Smooth muscle cell (in vitro differentiated cells): ENCODE data around the gene SQSTM1. TPM values are rescaled to one million over a fixed set of nuclear protein-coding genes. Genes with fewer than 3 reads are reported as not detected.

Source experiments
- DNase-seq: peaks from one replicate; lab custom pipeline; 2025; ENCODE audit not compliant: unreplicated experiment; lab: John Stamatoyannopoulos, UW
- H2AFZ ChIP-seq: fragments of 200-600 bp; sonication (generic); 2 replicates; pipeline ENCODE4 v1.6.0; 2016; ENCODE audit warnings: antibody characterized with exemption, low read depth, mild to moderate bottlenecking
- H3F3A ChIP-seq: fragments of 200-600 bp; sonication (generic); 2 replicates; pipeline ENCODE4 v1.6.0; 2017; ENCODE audit warnings: antibody characterized with exemption, low read depth
- H3K27ac ChIP-seq: fragments of 200-600 bp; sonication (generic); 2 replicates; pipeline ENCODE4 v1.5.1; 2016; ENCODE audit warnings: low read depth, mild to moderate bottlenecking
- H3K27me3 ChIP-seq: fragments of 200-600 bp; sonication (generic); 2 replicates; pipeline ENCODE4 v1.6.1; 2016; ENCODE audit warnings: low read depth, mild to moderate bottlenecking
- H3K36me3 ChIP-seq: fragments of 200-600 bp; sonication (generic); 2 replicates; pipeline ENCODE4 v1.5.1; 2016; ENCODE audit warnings: low read depth
- H3K4me1 ChIP-seq: fragments of 200-600 bp; sonication (generic); 2 replicates; pipeline ENCODE4 v1.5.1; 2016; ENCODE audit warnings: low read depth
- H3K4me2 ChIP-seq: fragments of 200-600 bp; sonication (generic); 2 replicates; pipeline ENCODE4 v1.6.0; 2016; ENCODE audit warnings: mild to moderate bottlenecking
- H3K4me3 ChIP-seq: fragments of 200-600 bp; sonication (generic); 2 replicates; pipeline ENCODE4 v1.5.1; 2016; ENCODE audit warnings: mild to moderate bottlenecking
- H3K79me2 ChIP-seq: fragments of 200-600 bp; sonication (generic); 2 replicates; pipeline ENCODE4 v1.6.0; 2016; ENCODE audit warnings: low read depth, mild to moderate bottlenecking
- H3K9ac ChIP-seq: fragments of 200-600 bp; sonication (generic); 2 replicates; pipeline ENCODE4 v1.6.0; 2016; ENCODE audit warnings: low read depth
- H3K9me3 ChIP-seq: fragments of 200-600 bp; sonication (generic); replicated peaks from 2 replicates; pipeline ENCODE4 v1.5.1; 2016; ENCODE audit warnings: low read depth
- H4K20me1 ChIP-seq: fragments of 200-600 bp; sonication (generic); 2 replicates; pipeline ENCODE4 v1.6.0; 2016; ENCODE audit warnings: low read depth
- CTCF ChIP-seq: fragments of 200-600 bp; sonication (generic); IDR thresholded peaks from 2 replicates; pipeline ENCODE4 v1.5.1; 2017; ENCODE audit warnings: borderline replicate concordance, mild to moderate bottlenecking, antibody characterized with exemption; ENCODE audit not compliant: insufficient read depth, poor library complexity, severe bottlenecking
- WGBS: methylation state at CpG from one replicate; pipeline ENCODE4 v1.1.7; 2016; ENCODE audit warnings: low lambda C conversion rate; 5-methylcytosine and 5-hydroxymethylcytosine counted together
- polyA plus RNA-seq: library from polyadenylated mRNA; unstranded; fragments of >200 nt; fragmentation: Nextera tagmentation; extraction: Ambion mirVana; gene quantifications from 2 replicates; pipeline ENCODE4 v1.2.1, GENCODE V29; 2016
- total RNA-seq: library from RNA; depleted of rRNA; stranded (reverse); fragments of >200 nt; gene quantifications from 2 replicates; pipeline ENCODE4 v1.2.3, GENCODE V29; 2014

SQSTM1 gene
- total and polyA plus RNA-seq, 2 experiments from 2014 or later, result 114 to 159 TPM

DNA sequence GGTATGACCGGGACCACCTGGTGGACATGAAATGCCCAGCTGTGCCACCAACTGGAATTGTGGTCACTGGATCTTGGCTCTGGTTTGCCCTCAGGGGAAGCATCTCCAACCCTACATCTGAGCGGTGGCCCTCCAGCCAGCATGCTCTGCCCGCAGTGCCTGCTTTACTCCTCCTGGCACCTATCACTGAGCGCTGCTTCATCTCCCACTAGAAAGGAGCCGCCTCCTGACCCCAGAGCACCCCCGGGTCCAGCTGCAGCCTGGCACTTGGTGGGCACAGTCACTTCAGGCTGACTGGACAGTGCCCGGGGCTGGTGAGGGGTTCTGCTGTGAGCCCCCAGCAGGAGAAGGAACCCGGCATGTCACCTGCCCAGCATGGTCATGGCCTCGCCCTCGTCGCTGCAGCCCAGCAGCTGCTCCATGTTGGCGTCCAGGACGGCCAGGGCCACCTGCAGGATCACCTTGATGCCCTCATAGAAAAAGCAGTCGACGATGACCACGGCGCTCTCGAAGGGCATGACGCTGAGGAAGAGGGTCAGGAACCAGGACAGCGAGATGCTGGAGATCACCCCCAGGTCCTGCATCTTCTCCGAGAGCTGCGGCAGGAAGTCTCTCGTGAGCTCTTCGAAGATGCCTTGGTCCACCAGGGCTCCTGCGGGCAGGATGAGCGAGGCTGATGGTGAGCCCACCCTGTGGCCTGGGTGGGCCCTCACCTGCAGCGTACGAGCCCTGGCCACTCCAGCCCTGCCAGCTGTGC, 54.0 kb downstream of the SQSTM1 start:
- 98% methylated on average over 28 of the region's 28 CpGs for WGBS

GRCh38 chr5:179875741-179876609, 55.3 kb downstream of the SQSTM1 start:
- Histone ChIP-seq H3F3A (no peaks in the 10 kb centered on the region), H3K4me3 (no peak overlapping the region), H2AFZ (no peak overlapping the region), H4K20me1 (no peaks in the 10 kb centered on the region), H3K27me3 (no peaks in the 10 kb centered on the region), H3K9me3 (no peaks in the 10 kb centered on the region), H3K4me1 (no peaks in the 10 kb centered on the region), H3K79me2 (no peaks in the 10 kb centered on the region), H3K27ac (no peak overlapping the region), H3K36me3 (no peaks in the 10 kb centered on the region), H3K9ac (no peak overlapping the region), H3K4me2 (no peak overlapping the region)
- no peak for DNase-seq
- 96% methylated on average over 16 of the region's 16 CpGs for WGBS
- no peak for TF ChIP-seq CTCF

More for the DNA sequence above, 54.0 kb downstream of the SQSTM1 start:
- no peak overlapping the region for H2AFZ ChIP-seq
- no peak for DNase-seq
- H3K4me1 ChIP-seq, result no peaks in the 10 kb centered on the region
- no peaks in the 10 kb centered on the region for H3K9me3 ChIP-seq
- no peaks in the 10 kb centered on the region for H3F3A ChIP-seq
- no peak overlapping the region for H3K4me2 ChIP-seq
- H3K79me2 ChIP-seq, result no peaks in the 10 kb centered on the region
- H3K27ac ChIP-seq, result no peak overlapping the region
- H3K9ac ChIP-seq, result no peak overlapping the region
- H3K27me3 ChIP-seq, result no peaks in the 10 kb centered on the region
- H3K36me3 ChIP-seq, result no peaks in the 10 kb centered on the region
- no peak for TF ChIP-seq CTCF
- no peak overlapping the region for H3K4me3 ChIP-seq
- H4K20me1 ChIP-seq, result no peaks in the 10 kb centered on the region

DNA sequence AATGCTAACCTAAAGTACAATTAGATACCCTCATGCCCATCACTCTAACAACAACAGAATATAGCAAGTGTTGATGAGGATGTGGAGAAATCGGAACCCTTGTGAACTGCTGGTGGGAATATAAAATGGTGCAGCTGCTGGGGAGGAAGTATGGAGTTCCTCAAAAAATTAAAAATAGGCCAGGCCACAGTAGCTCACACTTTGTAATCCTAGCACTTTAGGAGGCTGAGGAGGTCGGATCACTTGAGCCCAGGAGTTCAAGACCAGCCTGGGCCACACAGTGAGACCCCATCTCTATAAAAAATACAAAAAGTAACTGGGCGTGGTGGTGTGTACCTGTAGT, 55.9 kb downstream of the SQSTM1 start:
- H3K4me1 ChIP-seq, result no peaks in the 10 kb centered on the region
- H2AFZ ChIP-seq, result no peak overlapping the region
- H3K9me3 ChIP-seq, result no peaks in the 10 kb centered on the region
- H3K4me3 ChIP-seq, result no peak overlapping the region
- DNase-seq, result no peak
- H3F3A ChIP-seq, result no peaks in the 10 kb centered on the region
- 97% methylated on average over 3 of the region's 3 CpGs for WGBS
- no peak overlapping the region for H3K4me2 ChIP-seq
- H3K36me3 ChIP-seq, result no peaks in the 10 kb centered on the region
- no peak overlapping the region for H3K9ac ChIP-seq
- no peak overlapping the region for H3K27ac ChIP-seq
- H3K79me2 ChIP-seq, result no peaks in the 10 kb centered on the region
- TF ChIP-seq CTCF, result no peak
- H3K27me3 ChIP-seq, result no peaks in the 10 kb centered on the region
- no peaks in the 10 kb centered on the region for H4K20me1 ChIP-seq
